Myocyte (in vitro differentiated cells): Measurements from ENCODE around the gene HDGF. TPM values are rescaled to one million over a fixed set of nuclear protein-coding genes. Genes with fewer than 3 reads are reported as not detected.

Experiments
- DNase-seq: peaks from one replicate; pipeline ENCODE4 v3.0.0-alpha.2; 2012; ENCODE audit warnings: low read depth
- polyA plus RNA-seq: library from polyadenylated mRNA; unstranded; fragments of >200 nt; gene quantifications from one replicate; pipeline ENCODE4 v1.2.1, GENCODE V29; 2012; ENCODE audit warnings: missing spikeins
- total RNA-seq: library from RNA; depleted of rRNA; stranded (reverse); fragments of >200 nt; gene quantifications from 2 replicates; pipeline ENCODE4 v1.2.3, GENCODE V29; 2014

The HDGF gene
- total RNA-seq = 299 and 305 TPM in 2 replicates
- polyA plus RNA-seq = 214 TPM

GRCh38 chr1:156751451-156751756, at the start of gene HDGF:
TSS of gene HDGF (minus strand) at chr1:156751675. CDS start at chr1:156751429, 246 bp downstream.
- DNase-seq = no peak

- peak; percentile 70 for DNase-seq
These were observed 45.9 kb upstream of the HDGF start for GRCh38 chr1:156797212-156797871.

- no peak for DNase-seq
These were observed 45.0 kb upstream of the HDGF start for GRCh38 chr1:156796340-156797097.

GRCh38 chr1:156795787-156796186, 44.3 kb upstream of the HDGF start:
- peak; percentile 27 for DNase-seq

- DNase-seq = no peak
These were observed 43.9 kb upstream of the HDGF start for GRCh38 chr1:156795374-156795733.

GRCh38 chr1:156794506-156795373, 43.3 kb upstream of the HDGF start:
- peak; percentile 39 for DNase-seq

- no peak for DNase-seq
These were observed 38.3 kb upstream of the HDGF start for GRCh38 chr1:156789621-156790318.

GRCh38 chr1:156788136-156788535, 36.7 kb upstream of the HDGF start:
- DNase-seq = no peak

- no peak for DNase-seq
These were observed 35.2 kb upstream of the HDGF start for GRCh38 chr1:156786640-156787039.

GRCh38 chr1:156785458-156785857, 34.0 kb upstream of the HDGF start:
- DNase-seq = no peak

GRCh38 chr1:156781585-156782186, 30.2 kb upstream of the HDGF start:
- DNase-seq = peak; percentile 65

GRCh38 chr1:156777573-156777972, 26.1 kb upstream of the HDGF start:
- no peak for DNase-seq

GRCh38 chr1:156776942-156777341, 25.5 kb upstream of the HDGF start:
- no peak for DNase-seq

- no peak for DNase-seq
These were observed 24.3 kb upstream of the HDGF start for GRCh38 chr1:156775799-156776198.

- DNase-seq = no peak
These were observed 22.1 kb upstream of the HDGF start for GRCh38 chr1:156773607-156774006.

- no peak for DNase-seq
These were observed 21.4 kb upstream of the HDGF start for GRCh38 chr1:156772728-156773497.

GRCh38 chr1:156772222-156772621, 20.7 kb upstream of the HDGF start:
- DNase-seq = no peak

- no peak for DNase-seq
These were observed 17.3 kb upstream of the HDGF start for GRCh38 chr1:156768610-156769295.

- DNase-seq = no peak
These were observed 16.6 kb upstream of the HDGF start for GRCh38 chr1:156767879-156768604.
